Measurements from ENCODE around the gene VPS13D.

Gene VPS13D

GRCh38 chr1:12505639-12506280 lies 275.9 kb downstream of the VPS13D start:
- no peak for DNase-seq (ENCODE audit: extremely low spot score)
- ChIA-PET CTCF (interaction anchor here (0.6 kb wide), 1 partner anchor 988 kb away, joined by 8 read pairs; no protein-coding TSS in a partner anchor), POLR2A (no interaction called here)
- TF ChIP-seq NFRKB (IDR thresholded peaks at IDR 0.05) (no peak), LEF1 (IDR thresholded peaks at IDR 0.05; ENCODE audit: borderline replicate concordance) (no peak), PKNOX1 (IDR thresholded peaks at IDR 0.05) (no peak), FOXK2 (IDR thresholded peaks at IDR 0.05) (no peak), HDGF (IDR thresholded peaks at IDR 0.05; ENCODE audit: borderline replicate concordance) (no peak), TARDBP (IDR thresholded peaks at IDR 0.05) (no peak), CTBP1 (IDR thresholded peaks at IDR 0.05; ENCODE audit: borderline replicate concordance) (no peak), ELF4 (IDR thresholded peaks at IDR 0.05) (no peak)

- ChIA-PET POLR2A (no interaction called here), CTCF (interaction anchor here (0.6 kb wide), 1 partner anchor 987 kb away, joined by 8 read pairs; no protein-coding TSS in a partner anchor)
- TF ChIP-seq SUZ12 (IDR thresholded peaks at IDR 0.05) (no peak), CTBP1 (IDR thresholded peaks at IDR 0.05; ENCODE audit: borderline replicate concordance) (no peak), TARDBP (IDR thresholded peaks at IDR 0.05) (no peak), NFRKB (IDR thresholded peaks at IDR 0.05) (no peak)
- DNase-seq (ENCODE audit: extremely low spot score) = no peak
Observed at GRCh38 chr1:12506281-12507280, 276.8 kb downstream of the VPS13D start.

- ChIA-PET POLR2A (no interaction called here), CTCF (no interaction called here)
- no peak for TF ChIP-seq BHLHE40 (IDR thresholded peaks at IDR 0.05; ENCODE audit: borderline replicate concordance)
- DNase-seq (ENCODE audit: extremely low spot score) = no peak
Observed at GRCh38 chr1:12507631-12508030, 277.8 kb downstream of the VPS13D start.

- ChIA-PET CTCF (no interaction called here), POLR2A (no interaction called here)
Observed at GRCh38 chr1:12508849-12509248, 279.0 kb downstream of the VPS13D start.

GRCh38 chr1:12511128-12511484 lies 281.3 kb downstream of the VPS13D start:
- TF ChIP-seq BHLHE40 (IDR thresholded peaks at IDR 0.05; ENCODE audit: borderline replicate concordance) (no peak), ZNF384 (IDR thresholded peaks at IDR 0.05) (no peak), FOXA1 (IDR thresholded peaks at IDR 0.05) (no peak), TARDBP (IDR thresholded peaks at IDR 0.05) (no peak), CTBP1 (IDR thresholded peaks at IDR 0.05; ENCODE audit: borderline replicate concordance) (no peak), HDGF (IDR thresholded peaks at IDR 0.05; ENCODE audit: borderline replicate concordance) (no peak), LEF1 (IDR thresholded peaks at IDR 0.05; ENCODE audit: borderline replicate concordance) (no peak), PKNOX1 (IDR thresholded peaks at IDR 0.05) (no peak), ELF4 (IDR thresholded peaks at IDR 0.05) (no peak), FOXK2 (IDR thresholded peaks at IDR 0.05) (no peak), NFRKB (IDR thresholded peaks at IDR 0.05) (no peak), ARNT (IDR thresholded peaks at IDR 0.05) (no peak), SUZ12 (IDR thresholded peaks at IDR 0.05) (no peak), FOXM1 (IDR thresholded peaks at IDR 0.05; ENCODE audit: borderline replicate concordance) (no peak), SP1 (IDR thresholded peaks at IDR 0.05) (no peak), L3MBTL2 (conservative IDR thresholded peaks at IDR 0.05) (no peak)
- ChIA-PET POLR2A (no interaction called here), CTCF (interaction anchor here (1.0 kb wide), 1 partner anchor 108 kb away, joined by 4 read pairs; no protein-coding TSS in a partner anchor)
- DNase-seq (ENCODE audit: extremely low spot score) = no peak

More at GRCh38 chr1:12508849-12509248, 279.0 kb downstream of the VPS13D start:
- no peak for DNase-seq (ENCODE audit: extremely low spot score)
- no peak for TF ChIP-seq PKNOX1 (IDR thresholded peaks at IDR 0.05)
- no peak for TF ChIP-seq FOXA1 (IDR thresholded peaks at IDR 0.05)
- no peak for TF ChIP-seq LEF1 (IDR thresholded peaks at IDR 0.05; ENCODE audit: borderline replicate concordance)
- no peak for TF ChIP-seq L3MBTL2 (conservative IDR thresholded peaks at IDR 0.05)
- TF ChIP-seq SUZ12 (IDR thresholded peaks at IDR 0.05) = no peak
- TF ChIP-seq NFRKB (IDR thresholded peaks at IDR 0.05) = no peak
- no peak for TF ChIP-seq CTBP1 (IDR thresholded peaks at IDR 0.05; ENCODE audit: borderline replicate concordance)
- TF ChIP-seq ELF4 (IDR thresholded peaks at IDR 0.05) = no peak
- TF ChIP-seq TARDBP (IDR thresholded peaks at IDR 0.05) = no peak
- no peak for TF ChIP-seq ZNF384 (IDR thresholded peaks at IDR 0.05)
- TF ChIP-seq HDGF (IDR thresholded peaks at IDR 0.05; ENCODE audit: borderline replicate concordance) = no peak
- no peak for TF ChIP-seq FOXK2 (IDR thresholded peaks at IDR 0.05)
- no peak for TF ChIP-seq BHLHE40 (IDR thresholded peaks at IDR 0.05; ENCODE audit: borderline replicate concordance)
